Astrocyte (in vitro differentiated cells and primary cell): ENCODE measurements around the gene INHBB.

Experiments used
- EZH2 ChIP-seq: IDR thresholded peaks from 2 replicates; pipeline ENCODE4 v1.6.1; 2012; ENCODE audit warnings: mild to moderate bottlenecking, low read length, inconsistent platforms; ENCODE audit not compliant: insufficient read depth
- TF ChIP-seq, protein P1 (sequence below): IDR thresholded peaks from 2 replicates; pipeline ENCODE4 v1.5.1; 2011; ENCODE audit warnings: low read depth, mild to moderate bottlenecking, inconsistent platforms, low read length, moderate library complexity; ENCODE audit not compliant: insufficient read depth

DNA sequence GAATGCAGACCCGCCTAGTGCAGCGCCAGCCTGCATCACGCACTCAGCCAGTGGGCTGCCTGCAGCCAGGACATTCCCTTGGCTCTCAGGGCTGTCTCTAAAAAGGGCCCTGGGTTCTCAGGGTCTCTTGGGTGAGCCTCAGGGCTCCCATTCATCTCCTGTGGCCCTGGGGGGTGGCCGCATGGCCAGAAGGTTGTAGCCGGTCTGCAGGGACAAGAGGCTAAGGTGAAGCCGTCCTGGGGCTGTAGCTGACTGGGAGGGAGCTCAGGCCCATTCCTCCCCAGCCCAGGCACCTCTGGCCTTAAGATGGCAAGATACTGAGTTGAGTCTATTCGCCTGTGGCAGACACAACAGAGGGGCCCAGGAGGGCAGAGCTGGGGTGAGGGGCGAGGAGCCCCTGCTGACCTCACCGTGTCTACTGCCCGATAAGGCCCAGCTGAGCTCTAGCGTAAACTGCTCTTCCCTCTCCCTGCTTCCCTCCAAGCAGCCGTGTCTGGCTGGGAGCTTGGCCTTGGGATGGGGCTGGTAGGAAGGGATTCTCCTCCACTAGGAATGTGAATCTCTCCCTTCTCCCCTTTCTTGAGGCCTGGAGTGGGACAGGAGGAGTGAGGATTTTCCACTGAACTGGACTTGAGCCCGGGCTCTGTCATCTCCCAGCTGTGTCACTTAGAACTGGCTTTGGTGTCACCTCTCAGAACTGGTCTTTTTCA is 37.9 kb downstream of the INHBB start:
- TF ChIP-seq, protein P1, sequence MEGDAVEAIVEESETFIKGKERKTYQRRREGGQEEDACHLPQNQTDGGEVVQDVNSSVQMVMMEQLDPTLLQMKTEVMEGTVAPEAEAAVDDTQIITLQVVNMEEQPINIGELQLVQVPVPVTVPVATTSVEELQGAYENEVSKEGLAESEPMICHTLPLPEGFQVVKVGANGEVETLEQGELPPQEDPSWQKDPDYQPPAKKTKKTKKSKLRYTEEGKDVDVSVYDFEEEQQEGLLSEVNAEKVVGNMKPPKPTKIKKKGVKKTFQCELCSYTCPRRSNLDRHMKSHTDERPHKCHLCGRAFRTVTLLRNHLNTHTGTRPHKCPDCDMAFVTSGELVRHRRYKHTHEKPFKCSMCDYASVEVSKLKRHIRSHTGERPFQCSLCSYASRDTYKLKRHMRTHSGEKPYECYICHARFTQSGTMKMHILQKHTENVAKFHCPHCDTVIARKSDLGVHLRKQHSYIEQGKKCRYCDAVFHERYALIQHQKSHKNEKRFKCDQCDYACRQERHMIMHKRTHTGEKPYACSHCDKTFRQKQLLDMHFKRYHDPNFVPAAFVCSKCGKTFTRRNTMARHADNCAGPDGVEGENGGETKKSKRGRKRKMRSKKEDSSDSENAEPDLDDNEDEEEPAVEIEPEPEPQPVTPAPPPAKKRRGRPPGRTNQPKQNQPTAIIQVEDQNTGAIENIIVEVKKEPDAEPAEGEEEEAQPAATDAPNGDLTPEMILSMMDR: no peak
- TF ChIP-seq EZH2: no peak
